Neural progenitor cell (in vitro differentiated cells): ENCODE results near the gene MTIF3.

Source experiments
- EZH2 ChIP-seq: fragments of 200-600 bp; sonication (generic); IDR thresholded peaks from 2 replicates; pipeline ENCODE4 v1.6.1; 2017; ENCODE audit warnings: antibody characterized with exemption, mild to moderate bottlenecking, moderate library complexity
- TF ChIP-seq, protein P1 (sequence below): fragments of 200-600 bp; sonication (generic); IDR thresholded peaks from 2 replicates; pipeline ENCODE4 v1.5.1; 2017; ENCODE audit warnings: antibody characterized with exemption, mild to moderate bottlenecking

DNA sequence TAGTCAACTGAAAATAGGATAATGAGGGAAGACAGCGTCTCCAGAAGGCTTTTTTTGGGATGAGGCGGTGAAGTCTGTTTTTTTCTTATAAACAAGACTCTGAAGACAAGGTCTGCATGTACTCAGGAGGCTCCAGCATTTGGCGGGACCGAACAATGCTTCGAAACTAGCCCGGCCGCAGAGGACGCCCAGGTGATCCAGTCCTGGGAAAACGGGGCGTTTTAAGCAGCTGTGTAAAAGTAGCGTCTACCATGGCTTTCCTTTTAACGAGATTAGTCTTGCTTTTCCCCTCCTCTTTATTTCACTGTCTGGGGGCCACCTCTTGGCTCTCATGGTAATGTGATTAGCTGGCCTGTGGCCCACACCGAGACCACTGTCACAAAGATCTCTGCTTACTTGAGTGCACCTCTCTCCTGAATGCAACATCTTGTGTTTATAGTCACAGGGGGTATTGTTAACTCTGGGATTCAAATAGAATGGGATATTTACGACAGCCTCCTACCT, 55.3 kb downstream of the MTIF3 start:
- TF ChIP-seq, protein P1, sequence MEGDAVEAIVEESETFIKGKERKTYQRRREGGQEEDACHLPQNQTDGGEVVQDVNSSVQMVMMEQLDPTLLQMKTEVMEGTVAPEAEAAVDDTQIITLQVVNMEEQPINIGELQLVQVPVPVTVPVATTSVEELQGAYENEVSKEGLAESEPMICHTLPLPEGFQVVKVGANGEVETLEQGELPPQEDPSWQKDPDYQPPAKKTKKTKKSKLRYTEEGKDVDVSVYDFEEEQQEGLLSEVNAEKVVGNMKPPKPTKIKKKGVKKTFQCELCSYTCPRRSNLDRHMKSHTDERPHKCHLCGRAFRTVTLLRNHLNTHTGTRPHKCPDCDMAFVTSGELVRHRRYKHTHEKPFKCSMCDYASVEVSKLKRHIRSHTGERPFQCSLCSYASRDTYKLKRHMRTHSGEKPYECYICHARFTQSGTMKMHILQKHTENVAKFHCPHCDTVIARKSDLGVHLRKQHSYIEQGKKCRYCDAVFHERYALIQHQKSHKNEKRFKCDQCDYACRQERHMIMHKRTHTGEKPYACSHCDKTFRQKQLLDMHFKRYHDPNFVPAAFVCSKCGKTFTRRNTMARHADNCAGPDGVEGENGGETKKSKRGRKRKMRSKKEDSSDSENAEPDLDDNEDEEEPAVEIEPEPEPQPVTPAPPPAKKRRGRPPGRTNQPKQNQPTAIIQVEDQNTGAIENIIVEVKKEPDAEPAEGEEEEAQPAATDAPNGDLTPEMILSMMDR = no peak
- TF ChIP-seq EZH2 = no peak
